GM19035 (cell line): ENCODE results near the gene KCNMA1.

Experiments used
- ATAC-seq: cut with Tn5 transposase; IDR thresholded peaks from one replicate; pipeline ENCODE4 v1.9.1; 2021; ENCODE audit not compliant: unreplicated experiment

KCNMA1 gene

GRCh38 chr10:77037735-77038403 lies 599.7 kb downstream of the KCNMA1 start:
- no peak for ATAC-seq

GRCh38 chr10:77036993-77037734 lies 600.4 kb downstream of the KCNMA1 start:
- no peak for ATAC-seq

GRCh38 chr10:77036276-77036675 lies 601.3 kb downstream of the KCNMA1 start:
- ATAC-seq, result no peak

- no peak for ATAC-seq
Observed at GRCh38 chr10:77034795-77035194, 602.8 kb downstream of the KCNMA1 start.

GRCh38 chr10:77034240-77034639 lies 603.4 kb downstream of the KCNMA1 start:
- no peak for ATAC-seq

GRCh38 chr10:77032188-77032570 lies 605.4 kb downstream of the KCNMA1 start:
- no peak for ATAC-seq

GRCh38 chr10:77031531-77032187 lies 605.9 kb downstream of the KCNMA1 start:
- no peak for ATAC-seq

GRCh38 chr10:77030974-77031373 lies 606.6 kb downstream of the KCNMA1 start:
- no peak for ATAC-seq

GRCh38 chr10:77029777-77030717 lies 607.6 kb downstream of the KCNMA1 start:
- no peak for ATAC-seq

GRCh38 chr10:77028042-77028441 lies 609.6 kb downstream of the KCNMA1 start:
- no peak for ATAC-seq

GRCh38 chr10:77027576-77027975 lies 610.0 kb downstream of the KCNMA1 start:
- peak; percentile 73 for ATAC-seq

GRCh38 chr10:77027141-77027540 lies 610.5 kb downstream of the KCNMA1 start:
- ATAC-seq, result no peak

GRCh38 chr10:77026148-77026547 lies 611.5 kb downstream of the KCNMA1 start:
- no peak for ATAC-seq

- no peak for ATAC-seq
Observed at GRCh38 chr10:77024461-77024860, 613.1 kb downstream of the KCNMA1 start.

- ATAC-seq, result no peak
Observed at GRCh38 chr10:77023396-77023795, 614.2 kb downstream of the KCNMA1 start.

- no peak for ATAC-seq
Observed at GRCh38 chr10:77022671-77023070, 614.9 kb downstream of the KCNMA1 start.

GRCh38 chr10:77021966-77022490 lies 615.6 kb downstream of the KCNMA1 start:
- no peak for ATAC-seq

- ATAC-seq, result no peak
Observed at GRCh38 chr10:77020426-77021040, 617.1 kb downstream of the KCNMA1 start.

GRCh38 chr10:77016855-77017254 lies 620.8 kb downstream of the KCNMA1 start:
- no peak for ATAC-seq

GRCh38 chr10:77016278-77016815 lies 621.3 kb downstream of the KCNMA1 start:
- ATAC-seq, result no peak
